SK-N-SH (cell line): ENCODE results near the gene BEND3.

ENCODE experiments used
- EP300 ChIP-seq, 2 experiments: IDR thresholded peaks; 2 replicates each; pipeline versions ENCODE4 v1.4.0 to v1.6.1; 2012; ENCODE audit warnings: borderline replicate concordance in 1 of 2, low read depth in 1 of 2, low read length in 1 of 2
- JUND ChIP-seq: IDR thresholded peaks from 2 replicates; pipeline ENCODE4 v1.4.0; 2012
- POLR2AphosphoS5 ChIP-seq: IDR thresholded peaks from 2 replicates; pipeline ENCODE4 v1.6.1; 2012; ENCODE audit warnings: low read depth, low read length
- RAD21 ChIP-seq: IDR thresholded peaks from 2 replicates; pipeline ENCODE4 v1.6.1; 2012; ENCODE audit warnings: mild to moderate bottlenecking, low read length
- RXRA ChIP-seq: IDR thresholded peaks from 2 replicates; pipeline ENCODE4 v1.4.0; 2012; ENCODE audit warnings: low read depth, mild to moderate bottlenecking, borderline replicate concordance
- TAF1 ChIP-seq: IDR thresholded peaks from 2 replicates; pipeline ENCODE4 v1.6.1; 2012; ENCODE audit warnings: low read depth, mild to moderate bottlenecking, low read length, moderate library complexity, borderline replicate concordance
- TCF12 ChIP-seq: IDR thresholded peaks from 2 replicates; pipeline ENCODE4 v1.4.0; 2012
- TF ChIP-seq, protein P1 (sequence below): fragments of 200-600 bp; sonication (generic); IDR thresholded peaks from 2 replicates; pipeline ENCODE4 v1.6.1; 2017; ENCODE audit warnings: antibody characterized with exemption, mild to moderate bottlenecking, moderate library complexity
- TF ChIP-seq, protein P2 (sequence below): fragments of 150-350 bp; IDR thresholded peaks from 2 replicates; pipeline ENCODE4 v1.6.1; 2017; ENCODE audit warnings: antibody characterized with exemption, low read length, low read depth, borderline replicate concordance
- TF ChIP-seq, protein P3 (sequence below): IDR thresholded peaks from 2 replicates; pipeline ENCODE4 v1.6.1; 2012; ENCODE audit warnings: mild to moderate bottlenecking, low read depth, low read length, moderate library complexity
- TF ChIP-seq, protein P4 (sequence below): fragments of 150-350 bp; IDR thresholded peaks from 2 replicates; pipeline ENCODE4 v1.6.1; 2016; ENCODE audit warnings: mild to moderate bottlenecking, low read depth, low read length

DNA sequence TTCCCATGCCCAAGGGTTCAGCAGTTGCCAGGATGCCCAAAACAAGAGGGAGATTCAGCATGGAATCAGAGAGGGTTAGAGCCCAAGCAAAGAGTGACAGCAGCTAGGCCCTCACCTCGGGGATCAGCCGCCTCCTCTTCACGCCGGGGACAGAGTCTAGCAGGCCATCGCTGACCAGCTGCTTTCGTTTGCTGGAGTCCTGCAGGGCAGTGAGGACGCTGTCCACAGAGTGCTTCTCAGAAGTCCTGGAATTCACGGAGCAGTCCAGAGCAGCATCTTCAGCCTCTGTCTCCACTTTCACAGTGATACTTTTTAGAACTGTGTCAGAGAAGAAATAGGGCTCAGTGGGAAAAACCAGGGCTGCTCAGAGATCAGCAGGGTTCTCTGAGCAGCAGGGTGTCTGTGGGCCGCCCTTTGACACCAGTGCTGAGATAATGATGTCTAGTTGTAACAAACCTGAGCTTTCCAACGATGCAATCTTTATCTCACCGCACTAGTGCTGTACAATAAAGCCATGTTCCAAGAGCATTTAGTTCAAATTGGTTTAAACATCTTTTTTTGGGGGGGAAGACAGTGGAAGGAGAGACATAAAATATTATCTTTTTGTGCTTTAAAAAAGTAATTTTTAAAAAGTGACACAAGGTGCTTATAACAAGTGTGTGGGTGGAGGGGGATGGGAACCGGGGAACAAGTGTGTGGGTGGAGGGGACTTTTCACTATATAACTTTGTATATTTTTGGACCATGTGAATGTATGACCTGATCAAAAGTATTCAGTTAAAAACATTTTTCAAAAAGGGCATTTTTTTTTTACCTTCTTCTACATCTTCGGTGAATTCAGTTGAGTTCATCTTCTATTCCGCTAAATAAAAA lies 16.6 kb downstream of the BEND3 start:
- TF ChIP-seq TCF12, result no peak
- no peak for TF ChIP-seq TAF1
- no peak for TF ChIP-seq POLR2AphosphoS5
- no peak for TF ChIP-seq RXRA
- TF ChIP-seq, protein P1, sequence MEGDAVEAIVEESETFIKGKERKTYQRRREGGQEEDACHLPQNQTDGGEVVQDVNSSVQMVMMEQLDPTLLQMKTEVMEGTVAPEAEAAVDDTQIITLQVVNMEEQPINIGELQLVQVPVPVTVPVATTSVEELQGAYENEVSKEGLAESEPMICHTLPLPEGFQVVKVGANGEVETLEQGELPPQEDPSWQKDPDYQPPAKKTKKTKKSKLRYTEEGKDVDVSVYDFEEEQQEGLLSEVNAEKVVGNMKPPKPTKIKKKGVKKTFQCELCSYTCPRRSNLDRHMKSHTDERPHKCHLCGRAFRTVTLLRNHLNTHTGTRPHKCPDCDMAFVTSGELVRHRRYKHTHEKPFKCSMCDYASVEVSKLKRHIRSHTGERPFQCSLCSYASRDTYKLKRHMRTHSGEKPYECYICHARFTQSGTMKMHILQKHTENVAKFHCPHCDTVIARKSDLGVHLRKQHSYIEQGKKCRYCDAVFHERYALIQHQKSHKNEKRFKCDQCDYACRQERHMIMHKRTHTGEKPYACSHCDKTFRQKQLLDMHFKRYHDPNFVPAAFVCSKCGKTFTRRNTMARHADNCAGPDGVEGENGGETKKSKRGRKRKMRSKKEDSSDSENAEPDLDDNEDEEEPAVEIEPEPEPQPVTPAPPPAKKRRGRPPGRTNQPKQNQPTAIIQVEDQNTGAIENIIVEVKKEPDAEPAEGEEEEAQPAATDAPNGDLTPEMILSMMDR, result no peak
- TF ChIP-seq, protein P2, sequence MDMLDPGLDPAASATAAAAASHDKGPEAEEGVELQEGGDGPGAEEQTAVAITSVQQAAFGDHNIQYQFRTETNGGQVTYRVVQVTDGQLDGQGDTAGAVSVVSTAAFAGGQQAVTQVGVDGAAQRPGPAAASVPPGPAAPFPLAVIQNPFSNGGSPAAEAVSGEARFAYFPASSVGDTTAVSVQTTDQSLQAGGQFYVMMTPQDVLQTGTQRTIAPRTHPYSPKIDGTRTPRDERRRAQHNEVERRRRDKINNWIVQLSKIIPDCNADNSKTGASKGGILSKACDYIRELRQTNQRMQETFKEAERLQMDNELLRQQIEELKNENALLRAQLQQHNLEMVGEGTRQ, result no peak
- TF ChIP-seq, protein P3, sequence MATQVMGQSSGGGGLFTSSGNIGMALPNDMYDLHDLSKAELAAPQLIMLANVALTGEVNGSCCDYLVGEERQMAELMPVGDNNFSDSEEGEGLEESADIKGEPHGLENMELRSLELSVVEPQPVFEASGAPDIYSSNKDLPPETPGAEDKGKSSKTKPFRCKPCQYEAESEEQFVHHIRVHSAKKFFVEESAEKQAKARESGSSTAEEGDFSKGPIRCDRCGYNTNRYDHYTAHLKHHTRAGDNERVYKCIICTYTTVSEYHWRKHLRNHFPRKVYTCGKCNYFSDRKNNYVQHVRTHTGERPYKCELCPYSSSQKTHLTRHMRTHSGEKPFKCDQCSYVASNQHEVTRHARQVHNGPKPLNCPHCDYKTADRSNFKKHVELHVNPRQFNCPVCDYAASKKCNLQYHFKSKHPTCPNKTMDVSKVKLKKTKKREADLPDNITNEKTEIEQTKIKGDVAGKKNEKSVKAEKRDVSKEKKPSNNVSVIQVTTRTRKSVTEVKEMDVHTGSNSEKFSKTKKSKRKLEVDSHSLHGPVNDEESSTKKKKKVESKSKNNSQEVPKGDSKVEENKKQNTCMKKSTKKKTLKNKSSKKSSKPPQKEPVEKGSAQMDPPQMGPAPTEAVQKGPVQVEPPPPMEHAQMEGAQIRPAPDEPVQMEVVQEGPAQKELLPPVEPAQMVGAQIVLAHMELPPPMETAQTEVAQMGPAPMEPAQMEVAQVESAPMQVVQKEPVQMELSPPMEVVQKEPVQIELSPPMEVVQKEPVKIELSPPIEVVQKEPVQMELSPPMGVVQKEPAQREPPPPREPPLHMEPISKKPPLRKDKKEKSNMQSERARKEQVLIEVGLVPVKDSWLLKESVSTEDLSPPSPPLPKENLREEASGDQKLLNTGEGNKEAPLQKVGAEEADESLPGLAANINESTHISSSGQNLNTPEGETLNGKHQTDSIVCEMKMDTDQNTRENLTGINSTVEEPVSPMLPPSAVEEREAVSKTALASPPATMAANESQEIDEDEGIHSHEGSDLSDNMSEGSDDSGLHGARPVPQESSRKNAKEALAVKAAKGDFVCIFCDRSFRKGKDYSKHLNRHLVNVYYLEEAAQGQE, result no peak
- TF ChIP-seq, protein P4, sequence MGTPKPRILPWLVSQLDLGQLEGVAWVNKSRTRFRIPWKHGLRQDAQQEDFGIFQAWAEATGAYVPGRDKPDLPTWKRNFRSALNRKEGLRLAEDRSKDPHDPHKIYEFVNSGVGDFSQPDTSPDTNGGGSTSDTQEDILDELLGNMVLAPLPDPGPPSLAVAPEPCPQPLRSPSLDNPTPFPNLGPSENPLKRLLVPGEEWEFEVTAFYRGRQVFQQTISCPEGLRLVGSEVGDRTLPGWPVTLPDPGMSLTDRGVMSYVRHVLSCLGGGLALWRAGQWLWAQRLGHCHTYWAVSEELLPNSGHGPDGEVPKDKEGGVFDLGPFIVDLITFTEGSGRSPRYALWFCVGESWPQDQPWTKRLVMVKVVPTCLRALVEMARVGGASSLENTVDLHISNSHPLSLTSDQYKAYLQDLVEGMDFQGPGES, result no peak
- TF ChIP-seq EP300 (IDR thresholded peaks at IDR 0.05; ENCODE audit: borderline replicate concordance in 1 of 2, low read depth in 1 of 2, low read length in 1 of 2), result no peak
- no peak for TF ChIP-seq JUND
- TF ChIP-seq RAD21, result no peak
